Cerebellar nuclear complex (tissue), 1 donor: ENCODE measurements around the gene SLC66A1.

Experiments
- DNase-seq, 2 experiments: peaks; one replicate each; lab custom pipeline; 2025; lab: John Stamatoyannopoulos, UW

SLC66A1 gene

DNA sequence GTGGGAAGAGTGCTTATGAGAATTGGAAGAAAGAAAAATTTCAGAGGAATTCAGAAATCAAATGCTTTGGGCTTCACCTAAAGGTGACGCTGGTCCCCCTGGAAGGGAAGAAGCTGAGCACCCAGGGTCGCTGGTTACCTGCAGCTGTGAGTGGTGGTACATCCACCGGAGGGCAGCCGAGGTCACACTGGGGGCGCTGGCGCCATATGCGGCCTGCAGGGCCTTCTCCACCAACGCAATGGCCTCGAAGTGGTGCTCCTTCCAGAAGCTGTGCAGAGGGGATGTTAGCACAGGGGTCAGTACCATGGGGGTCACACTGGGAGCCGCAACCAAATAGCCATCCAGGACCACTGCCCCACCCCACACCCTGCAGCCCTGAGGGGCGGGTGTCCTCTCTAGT, 6.2 kb upstream of the SLC66A1 start:
- DNase-seq, result no peak

DNA sequence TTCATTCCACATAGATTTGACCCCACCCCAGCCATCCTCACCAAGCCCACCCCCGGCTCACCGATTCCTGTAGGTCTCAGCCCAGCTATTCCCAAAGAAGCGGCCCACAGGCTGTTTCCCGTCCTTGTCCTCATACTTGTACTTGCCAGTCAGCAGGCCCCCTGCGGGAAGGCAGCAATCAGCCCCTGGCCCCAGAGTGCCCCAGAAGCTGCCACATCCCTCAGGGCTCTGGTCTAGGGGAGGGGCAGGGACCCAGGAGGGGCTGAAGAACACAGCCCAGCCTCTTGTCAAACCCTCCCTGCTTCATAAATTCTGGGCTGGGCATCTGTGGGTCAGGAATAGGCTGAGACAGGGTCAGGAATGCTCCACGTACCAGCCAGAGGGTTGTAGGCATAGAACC, 5.2 kb upstream of the SLC66A1 start:
- no peak for DNase-seq

DNA sequence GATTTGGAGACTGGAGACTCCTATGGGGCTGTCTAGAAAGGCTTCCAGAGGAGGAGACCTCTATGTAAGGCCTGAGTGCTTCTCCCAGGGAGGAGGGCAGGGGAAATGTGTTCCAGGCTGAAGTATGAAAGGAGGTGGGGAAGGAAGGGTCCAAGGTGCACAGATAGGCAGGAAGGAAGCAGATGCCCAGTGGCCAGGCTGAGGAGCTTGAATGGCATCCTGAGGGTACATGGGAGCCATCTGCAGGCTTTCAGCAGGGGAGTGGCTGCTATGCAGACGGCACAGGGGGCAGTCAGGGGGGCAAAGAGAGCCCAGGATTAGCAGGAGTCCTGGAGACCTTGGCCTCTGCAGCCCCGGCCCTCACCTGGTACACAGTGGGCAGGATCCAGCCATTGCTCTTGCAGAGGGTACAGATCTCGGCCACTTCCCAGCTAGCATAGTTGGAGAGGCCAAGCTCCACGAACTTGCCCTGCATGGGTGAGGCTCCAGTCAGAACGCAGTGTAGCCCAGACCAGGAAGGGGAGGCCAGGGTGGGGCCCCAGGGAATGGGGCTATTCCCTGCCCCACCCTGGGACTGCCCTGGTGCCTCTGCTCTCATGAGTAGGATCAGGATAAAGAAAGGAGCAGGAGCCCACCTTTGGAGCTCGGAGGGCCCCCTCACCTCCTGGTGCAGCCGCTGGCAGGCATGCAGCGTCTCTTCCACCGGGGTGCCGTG, 4.2 kb upstream of the SLC66A1 start:
- DNase-seq, result no peak

DNA sequence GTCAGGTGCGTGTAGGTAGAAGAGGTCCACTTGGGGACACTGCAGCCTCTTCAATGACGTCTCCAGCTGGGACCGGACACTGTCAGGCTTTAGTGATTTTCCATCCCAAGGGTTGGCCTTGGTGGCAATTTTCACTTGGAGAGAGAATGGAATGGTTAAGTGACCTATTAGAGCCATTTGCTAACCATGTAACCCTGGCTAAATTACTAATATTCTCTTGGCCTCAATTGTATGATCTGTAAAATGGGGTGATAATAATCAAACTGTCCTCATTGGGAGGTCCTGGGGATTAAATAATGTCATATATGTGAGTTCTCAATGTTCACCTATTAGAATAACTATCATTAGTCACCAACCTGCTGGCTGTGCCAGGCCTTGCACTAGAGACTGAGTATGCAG, 3.6 kb upstream of the SLC66A1 start:
- no peak for DNase-seq

DNA sequence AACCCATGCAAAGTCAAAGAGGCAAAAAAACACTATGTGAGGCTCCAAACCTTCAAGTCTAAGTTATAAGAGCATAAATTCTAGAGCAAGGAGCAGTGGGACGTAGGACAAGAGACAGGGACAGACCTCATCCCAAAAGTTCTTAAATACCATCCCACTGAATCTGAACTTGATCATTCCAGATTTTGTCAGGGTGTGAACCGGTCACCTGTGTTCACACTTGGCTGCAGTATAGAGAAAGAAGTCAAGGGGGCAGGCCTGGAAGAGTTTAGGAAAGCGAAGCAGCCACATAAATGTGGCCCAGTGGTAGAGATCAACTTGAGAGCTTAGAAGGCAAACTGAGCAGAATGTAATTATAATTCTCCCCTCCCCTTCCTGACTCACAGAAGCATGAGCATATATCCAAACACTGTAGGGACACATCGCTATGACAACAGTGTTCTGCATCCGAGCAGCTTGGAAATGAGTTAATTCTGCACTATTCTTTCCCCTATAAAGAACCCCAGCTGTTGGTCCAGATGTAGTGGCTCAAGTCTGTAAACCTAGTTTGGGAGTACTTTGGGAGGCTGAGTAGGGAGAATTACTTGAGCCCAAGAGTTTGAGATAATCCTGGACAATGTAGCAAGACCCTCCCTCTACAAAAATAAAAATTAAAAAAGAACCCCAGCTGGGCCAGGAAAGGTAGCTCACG, 2.9 kb upstream of the SLC66A1 start:
- DNase-seq, result no peak

DNA sequence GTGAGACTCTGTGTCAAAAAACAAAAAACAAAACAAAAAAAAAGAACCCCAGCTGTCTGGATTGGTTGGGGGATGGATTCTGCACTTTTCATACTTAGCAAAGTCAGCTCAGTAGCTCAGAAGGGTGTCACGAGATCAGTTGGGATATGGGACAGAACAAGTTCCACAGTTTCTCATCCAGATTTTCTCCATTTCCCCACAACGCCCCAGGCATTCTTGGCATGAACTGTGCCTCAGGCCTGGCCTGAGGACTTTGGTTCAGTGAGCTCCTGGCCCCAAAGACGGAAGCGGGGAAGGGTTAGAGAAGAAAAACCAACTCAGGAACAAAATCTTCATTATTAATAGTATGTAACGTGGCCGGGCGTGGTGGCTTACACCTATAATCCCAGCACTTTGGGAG, 2.1 kb upstream of the SLC66A1 start:
- no peak for DNase-seq

DNA sequence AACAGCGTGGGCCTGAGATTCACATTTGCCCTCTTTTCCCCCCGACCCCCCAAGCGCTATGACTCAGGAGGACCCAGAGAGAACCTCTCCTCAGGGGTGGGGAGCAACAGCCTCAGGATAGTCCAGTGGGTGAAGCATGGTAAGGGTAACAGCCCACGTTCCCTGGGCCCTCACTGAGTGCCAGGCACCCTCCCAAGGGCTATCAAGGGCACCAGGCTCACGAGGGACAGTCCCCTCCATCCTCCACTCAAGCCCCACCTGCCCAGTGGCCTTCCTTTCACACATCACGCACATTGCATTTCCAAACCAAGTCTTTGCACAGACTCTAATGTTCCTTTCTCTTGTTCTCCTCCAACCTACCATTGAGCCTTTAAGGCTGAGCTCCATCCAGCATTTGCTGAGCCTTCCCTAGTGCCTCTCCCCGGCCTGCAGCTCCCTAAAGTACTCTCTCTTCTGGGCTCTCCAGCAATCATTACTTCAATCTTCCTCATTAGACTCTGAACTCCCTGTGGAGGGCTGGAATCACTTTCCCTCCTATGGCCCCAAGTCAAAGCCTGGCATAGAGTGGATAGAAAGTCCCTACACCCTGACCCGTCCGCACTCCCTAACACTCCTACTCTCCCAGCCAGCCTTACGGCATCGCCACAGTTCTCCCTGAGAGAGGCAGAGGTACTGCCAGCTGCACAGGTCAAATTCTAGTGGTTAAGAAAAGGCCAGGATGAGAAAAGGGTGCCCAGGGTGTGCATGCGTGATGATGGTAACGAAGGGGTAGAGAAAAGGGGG, 1.2 kb upstream of the SLC66A1 start:
- no peak for DNase-seq

DNA sequence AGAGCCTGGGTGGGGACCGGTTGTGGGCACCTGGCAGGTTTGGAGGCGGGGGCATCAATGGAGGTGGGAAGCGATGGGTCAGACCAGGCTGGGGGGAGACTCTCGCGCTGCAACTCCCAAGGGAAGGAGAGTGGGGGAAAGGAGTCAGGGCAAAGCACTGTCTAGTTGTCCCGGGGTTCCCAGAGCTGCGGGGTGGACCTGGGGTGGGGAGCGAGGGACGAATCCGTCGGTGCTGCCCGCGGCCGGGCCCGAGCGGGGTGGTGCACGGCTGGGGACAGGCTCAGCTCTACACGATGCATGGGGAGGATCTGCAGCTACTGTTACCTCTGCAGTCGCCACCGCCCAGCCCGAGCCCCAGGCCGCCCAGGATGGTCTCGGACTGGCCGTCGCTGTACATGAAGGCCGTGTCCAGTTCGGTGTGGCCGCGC, 609 bp upstream of the SLC66A1 start:
- DNase-seq, result no peak

DNA sequence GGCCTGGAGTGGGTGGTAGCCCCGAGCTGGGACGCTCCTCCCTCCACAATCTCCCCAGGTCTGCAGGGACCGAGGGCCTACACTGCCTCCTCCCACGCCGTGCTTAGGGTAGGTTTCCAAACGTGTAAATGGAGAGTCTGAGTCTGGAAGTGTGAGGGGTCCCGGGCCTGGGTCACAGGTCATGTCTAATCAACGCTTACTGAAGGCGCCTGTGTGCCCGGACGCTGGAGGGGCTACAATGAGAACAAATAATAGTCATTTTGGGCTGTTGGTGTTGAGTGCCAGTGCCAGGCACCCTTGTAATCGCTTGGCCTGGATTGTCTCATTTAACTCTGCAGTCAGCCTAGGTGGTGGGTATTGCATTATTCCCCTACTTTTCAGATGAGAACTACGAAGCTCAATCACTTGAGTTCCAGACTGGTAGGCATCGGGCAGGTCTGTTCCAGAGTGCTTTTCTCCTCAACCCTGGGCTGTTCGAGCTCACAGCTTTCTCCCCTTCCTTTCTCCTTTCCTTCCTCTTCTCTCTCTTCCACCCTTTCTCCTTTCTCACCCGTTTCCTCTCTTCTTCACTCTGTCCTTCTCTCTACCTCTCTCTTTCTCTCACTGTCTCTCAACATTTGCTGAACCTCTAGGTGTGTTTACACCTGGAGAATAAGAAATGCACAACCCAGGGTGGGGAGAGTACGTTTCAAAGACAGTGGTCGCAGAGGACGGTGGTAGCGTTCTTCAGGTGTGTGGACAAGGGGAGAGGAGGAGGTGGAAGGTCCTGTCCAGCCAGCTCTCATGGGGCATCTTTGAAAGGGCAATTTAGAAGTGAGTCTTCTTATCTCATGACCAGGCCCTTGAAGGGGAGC, 883 bp downstream of the SLC66A1 start:
- no peak for DNase-seq

DNA sequence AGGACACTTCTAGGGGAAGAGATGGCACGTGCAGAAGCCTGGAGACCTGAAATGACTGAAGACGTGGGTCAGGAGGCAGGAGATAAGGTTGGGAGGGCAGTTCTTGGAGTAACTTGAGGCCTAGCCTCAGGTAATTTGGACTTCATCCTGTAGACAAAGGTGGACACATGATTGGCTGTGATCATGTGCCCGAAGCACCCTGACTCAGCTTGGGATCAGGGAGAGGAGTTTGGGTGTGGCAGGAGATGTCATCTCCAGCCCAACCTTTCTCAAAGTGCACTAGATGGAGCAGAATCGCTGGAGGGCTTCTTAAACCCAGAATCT, 1.5 kb downstream of the SLC66A1 start:
- DNase-seq, result no peak

DNA sequence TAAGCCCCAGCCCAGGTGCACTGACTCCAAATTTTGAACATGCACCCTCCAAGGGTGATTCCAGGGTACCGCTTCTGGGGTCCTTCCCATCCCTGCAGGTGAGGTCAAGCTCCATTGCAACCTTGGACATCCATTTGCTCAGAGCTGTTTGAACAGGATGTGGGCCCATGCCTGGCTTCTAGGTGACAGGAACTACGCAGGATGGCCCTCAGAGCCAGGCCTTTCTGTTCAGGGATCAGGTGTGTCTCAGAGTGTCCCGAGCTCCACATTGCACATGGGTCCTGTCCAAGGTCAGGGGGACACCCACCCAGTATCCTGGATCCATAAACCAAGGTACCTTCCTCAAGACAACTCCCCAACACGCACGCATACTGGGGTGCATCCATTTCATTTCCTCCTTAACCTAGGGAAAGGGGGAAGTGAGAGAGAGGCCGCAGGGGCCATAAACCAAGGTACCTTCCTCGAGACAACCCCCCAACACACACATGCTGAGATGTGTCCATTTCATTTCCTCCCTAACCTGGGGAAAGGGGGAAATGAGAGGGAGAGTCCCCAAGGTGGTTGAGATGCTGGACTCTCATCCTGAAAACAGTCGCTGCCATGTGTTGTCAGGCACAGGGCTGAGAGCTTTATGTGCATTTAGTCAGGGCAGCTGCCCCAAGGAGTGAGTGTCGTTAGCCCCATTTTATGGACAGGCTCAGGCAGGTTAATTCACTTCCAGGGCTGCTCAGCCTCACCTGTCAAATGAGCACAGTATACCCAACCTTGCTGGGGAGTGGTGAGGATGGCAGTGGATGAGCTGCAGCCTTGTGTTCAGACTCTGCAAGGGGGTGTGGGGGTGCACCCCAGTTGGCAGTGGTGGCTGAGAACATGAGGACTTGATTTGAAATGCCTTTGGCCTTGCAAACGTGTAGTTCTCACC, 2.1 kb downstream of the SLC66A1 start:
- no peak for DNase-seq

DNA sequence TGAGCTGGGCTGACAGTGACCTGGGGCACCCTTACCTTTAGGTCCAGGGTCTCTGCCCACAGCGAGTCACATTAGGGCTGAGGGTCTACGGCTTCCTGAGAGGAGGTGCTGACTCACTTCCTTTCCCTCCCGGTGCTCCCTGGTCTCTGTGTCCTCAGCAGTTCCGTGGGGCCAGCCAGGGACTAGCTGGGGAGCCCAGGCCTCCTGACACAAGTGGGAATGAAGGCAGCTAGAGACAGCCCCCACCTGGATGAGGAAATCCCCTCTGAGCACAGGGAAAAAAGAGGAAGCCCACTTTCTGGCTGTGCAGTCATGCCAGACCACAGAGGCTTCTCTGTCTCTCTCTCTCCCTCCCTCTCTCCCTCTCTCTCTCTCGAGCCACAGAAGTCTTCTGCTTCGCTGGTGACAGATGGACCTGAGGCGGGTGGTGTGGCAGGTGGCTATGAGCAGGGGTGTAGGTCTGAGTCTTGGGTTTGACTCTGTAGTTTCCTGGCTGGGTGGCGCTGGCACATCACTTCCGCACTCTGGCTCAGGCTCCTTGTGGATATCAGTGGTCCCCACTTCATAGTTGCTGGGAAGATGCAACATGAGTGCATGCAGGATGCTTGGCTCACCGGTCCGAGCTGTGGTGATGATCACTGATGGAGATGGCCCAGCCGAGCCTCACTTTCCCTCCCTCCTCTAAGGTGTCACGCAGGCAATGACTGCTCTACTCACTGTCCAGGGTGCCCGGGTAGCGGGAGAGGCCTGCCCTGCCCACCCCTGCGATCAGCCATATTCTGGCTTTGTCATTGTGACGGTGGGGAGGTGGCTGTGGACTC, 3.5 kb downstream of the SLC66A1 start:
- peak; percentile 35 to 56 for DNase-seq

DNA sequence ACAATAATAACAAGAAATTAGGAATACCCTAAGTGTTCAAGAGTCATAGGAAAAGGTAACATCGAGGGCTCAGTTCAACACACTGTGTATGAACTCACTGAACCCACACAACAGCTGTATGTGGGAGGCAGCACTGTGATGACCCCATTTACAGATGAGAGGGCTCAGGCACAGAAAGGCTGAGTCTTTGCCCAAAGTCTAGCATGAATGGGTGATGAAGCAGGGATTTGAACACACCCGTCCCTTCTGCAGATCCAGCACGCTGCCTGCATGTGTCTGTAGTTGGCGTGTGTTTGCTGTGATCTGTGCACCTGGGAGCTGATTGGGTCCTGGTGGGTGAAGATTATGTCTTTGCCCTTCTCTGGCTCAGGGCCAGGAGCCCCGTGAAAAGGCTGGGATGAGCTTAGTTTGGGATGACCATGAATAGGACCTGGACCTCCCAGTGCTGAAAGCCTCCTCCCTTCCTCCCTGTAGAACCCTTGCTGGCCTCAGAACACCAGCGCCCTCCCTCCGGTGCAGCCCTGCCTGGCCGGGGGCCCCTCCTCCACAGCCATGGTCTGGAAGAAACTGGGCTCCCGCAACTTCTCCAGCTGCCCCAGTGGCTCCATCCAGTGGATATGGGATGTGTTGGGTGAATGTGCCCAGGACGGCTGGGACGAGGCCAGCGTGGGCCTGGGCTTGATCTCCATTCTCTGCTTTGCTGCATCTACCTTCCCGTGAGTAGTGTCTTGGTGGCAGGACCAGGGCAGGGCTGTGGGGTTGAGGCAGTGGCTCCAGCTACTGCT, 5.2 kb downstream of the SLC66A1 start:
- no peak for DNase-seq

DNA sequence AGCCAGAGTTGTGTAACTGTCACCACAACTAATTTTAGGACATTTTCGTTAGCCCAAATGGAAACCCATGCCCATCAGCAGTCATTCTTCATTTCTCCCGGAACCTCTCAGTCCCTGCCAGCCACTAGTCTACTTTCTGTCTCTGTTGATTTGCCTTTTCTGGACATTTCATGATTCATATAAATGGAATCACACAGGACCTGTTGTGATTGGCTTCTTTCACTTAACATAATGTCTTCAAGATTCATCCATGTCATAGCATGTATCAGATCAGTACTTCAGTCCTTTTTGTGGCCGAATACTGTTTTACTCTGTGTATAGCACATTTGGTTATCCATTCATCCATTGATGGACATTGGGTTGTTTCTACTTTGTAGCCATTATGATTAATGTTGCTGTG, 7.1 kb downstream of the SLC66A1 start:
- DNase-seq, result no peak

DNA sequence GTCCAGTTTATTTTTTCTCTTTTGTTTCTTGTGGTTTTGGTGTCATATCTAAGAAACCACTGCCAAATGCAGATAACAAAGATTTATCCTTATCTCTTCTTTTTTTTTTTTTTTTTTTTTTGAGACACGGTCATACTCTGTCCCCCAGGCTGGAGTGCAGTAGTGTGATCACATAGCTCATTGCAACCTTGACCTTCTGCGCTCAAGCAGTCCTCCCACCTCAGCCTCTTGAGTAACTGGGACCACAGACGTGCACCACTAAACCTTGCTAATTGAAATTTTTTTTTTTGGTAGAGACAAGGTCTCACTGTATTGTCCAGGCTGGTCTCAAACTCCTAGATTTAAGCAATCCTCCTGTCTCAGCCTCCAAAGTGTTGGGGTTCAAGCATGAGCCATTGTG, 8.9 kb downstream of the SLC66A1 start:
- no peak for DNase-seq

DNA sequence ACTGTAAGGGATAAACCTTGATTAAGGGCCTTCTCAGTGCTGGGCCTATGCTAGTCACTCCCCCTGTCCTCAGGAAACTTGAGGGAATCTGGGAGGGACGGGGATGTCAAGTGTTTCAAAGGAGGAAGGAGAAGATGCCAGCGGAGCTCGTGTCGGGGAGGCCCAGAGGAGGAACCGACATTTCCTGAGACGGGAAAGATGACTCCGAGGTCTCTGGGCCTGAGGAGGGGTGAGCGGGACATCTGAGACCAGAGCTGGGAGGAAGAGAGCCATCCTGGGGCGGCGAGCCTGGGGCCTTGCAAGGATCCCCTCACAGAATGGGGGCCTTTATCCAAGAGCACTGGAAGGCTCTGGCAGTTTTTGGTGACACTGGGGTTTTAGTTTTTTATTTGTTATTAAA, 10.4 kb downstream of the SLC66A1 start:
- no peak for DNase-seq

DNA sequence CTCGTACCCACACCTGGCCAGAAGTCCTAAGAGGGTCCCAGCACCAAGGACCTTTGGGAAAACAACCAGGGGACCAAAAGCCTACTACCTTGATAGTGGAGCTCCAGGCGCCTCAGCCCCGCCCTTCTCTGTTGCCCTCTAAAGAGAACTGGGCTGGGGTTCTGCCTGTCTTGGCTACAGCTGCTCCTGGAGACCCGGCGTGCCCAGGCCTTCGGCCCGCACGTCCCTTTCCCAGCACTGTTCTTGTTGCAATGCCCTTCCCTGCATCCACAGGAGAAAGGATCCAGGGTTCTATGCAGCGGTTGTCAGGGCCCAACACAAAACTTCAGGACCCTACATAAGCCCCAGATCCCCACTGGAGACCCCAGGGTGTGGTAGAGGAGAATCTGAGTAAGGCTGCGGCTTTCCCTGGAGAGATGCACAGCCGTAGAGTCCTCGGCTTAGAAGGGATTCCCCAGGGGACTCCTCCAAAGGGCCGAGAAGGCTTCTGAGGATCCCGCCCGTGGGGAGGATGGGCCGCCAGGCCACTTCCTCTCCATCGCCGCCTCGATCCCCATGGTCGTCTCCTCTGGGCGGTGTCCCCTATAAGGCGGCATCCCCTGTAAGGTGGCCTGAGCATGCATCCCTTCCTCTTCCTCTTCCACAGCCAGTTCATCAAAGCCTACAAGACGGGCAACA, 12.0 kb downstream of the SLC66A1 start:
- DNase-seq, result no peak

DNA sequence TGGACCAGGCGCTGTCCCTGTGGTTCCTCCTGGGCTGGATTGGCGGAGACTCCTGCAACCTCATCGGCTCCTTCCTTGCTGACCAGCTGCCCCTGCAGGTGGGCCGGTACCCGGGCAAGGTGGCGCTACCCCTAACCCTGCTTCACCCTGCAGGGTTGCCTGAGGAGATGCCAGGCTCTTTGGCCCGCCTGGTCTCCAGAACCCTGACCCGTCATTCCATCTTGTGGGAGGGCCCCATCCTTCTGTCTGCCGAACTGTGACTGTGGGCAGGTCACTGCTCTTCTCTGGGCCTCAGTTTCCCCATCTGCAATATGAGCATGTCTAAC, 12.5 kb downstream of the SLC66A1 start:
- no peak for DNase-seq

DNA sequence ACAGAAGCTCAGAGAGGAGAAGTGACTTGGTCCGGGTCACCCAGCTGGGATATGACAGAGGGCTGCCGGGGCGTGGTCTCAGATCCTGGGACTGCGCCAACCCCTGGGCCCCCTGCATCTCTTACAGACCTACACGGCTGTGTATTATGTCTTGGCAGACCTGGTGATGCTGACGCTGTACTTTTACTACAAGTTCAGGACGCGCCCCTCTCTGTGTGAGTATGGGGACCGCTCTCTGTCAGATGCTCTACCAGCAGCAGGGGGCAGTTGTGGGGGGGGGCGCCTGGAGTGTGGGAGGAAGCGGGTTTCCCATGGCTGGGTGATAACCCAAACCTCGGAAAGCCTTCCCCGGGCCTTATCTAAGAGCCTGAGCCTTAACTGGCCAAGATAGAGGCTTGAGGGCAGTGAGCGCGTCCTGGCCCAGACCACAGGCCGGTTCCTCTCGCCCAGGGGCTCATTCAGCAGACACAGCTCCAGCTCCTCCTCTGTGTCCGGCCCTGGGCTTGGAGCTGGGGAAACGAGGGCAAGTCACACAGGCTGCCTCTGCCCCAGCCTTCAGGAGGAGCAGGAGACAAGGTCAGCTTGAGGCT, 13.3 kb downstream of the SLC66A1 start:
- DNase-seq, result no peak
